Measurements from ENCODE around the gene BTG1. TPM values are rescaled to one million over a fixed set of nuclear protein-coding genes. Genes with fewer than 3 reads are reported as not detected.

Gene BTG1
- total and polyA plus RNA-seq, 2 of the 8 experiments (the other 6 are each of a cell fraction or from before 2014, with no cell fraction given): 17.1 to 32.7 TPM

DNA sequence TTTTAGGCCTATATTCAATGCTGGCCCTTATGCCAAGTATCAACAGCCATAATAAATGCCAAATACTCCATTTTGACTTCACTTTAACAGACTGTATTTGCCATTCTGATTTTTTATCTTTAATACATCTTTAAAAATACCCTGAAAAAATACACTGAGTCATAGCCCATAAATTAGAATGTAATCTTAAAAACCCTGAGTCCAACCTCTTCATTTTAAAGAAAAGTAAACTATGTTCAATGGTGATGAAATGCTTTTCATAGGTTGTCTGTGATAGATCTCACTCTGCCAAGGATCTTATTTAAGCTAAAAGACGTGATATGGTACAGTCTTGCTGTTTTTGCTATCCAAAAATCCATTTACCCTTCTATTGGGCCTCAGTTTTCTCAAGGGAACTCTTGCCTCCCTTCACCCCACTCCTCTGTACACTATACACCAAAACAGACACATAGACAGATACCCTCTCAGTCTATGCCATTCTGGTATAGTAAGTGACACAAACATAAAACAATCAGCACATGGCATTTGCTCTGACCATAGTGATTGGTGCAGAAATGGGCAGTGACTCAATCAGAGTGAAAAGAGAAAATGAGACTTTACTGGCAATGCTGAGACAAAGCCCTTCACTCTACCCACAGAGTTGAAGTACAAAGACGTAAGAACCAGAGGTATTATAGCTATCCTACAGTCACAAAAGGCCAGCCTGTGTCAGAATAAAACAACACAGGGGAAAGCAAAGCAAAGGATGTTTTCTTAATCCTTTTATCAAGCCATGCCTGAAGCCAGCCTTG lies 49.1 kb downstream of the BTG1 start:
- H2BK12ac ChIP-seq (ENCODE audit: low read depth, low read length): no peak overlapping the region
- ChIA-PET POLR2A (ENCODE audit: partially characterized antibody) (no interaction called here), CTCF (ENCODE audit: partially characterized antibody) (interaction anchor here (0.6 to 2.0 kb wide), 8 partner anchors 8 to 837 kb away, joined by 3 to 5 read pairs (median 3); no protein-coding TSS in a partner anchor)
- FAIRE-seq (no peak), DNase-seq (ENCODE audit: low read depth in 1 of 2, low spot score in 2 of 2) (no peak)
- H3K56ac ChIP-seq (replicated peaks; ENCODE audit: insufficient read length, low read depth, low read length): no peak overlapping the region
- no peaks in the 10 kb centered on the region for H3K23me2 ChIP-seq (ENCODE audit: low read depth, low read length)
- no peaks in the 10 kb centered on the region for H4K20me1 ChIP-seq (replicated peaks in 1 of 2; ENCODE audit: control insufficient read depth in 1 of 2, insufficient read depth in 2 of 2, low read length in 2 of 2)
- no peak overlapping the region for H4K8ac ChIP-seq (ENCODE audit: extremely low read depth, insufficient read depth, low read length)
- no peaks in the 10 kb centered on the region for H3K27me3 ChIP-seq (replicated peaks in 1 of 4; ENCODE audit: control insufficient read depth in 3 of 4, extremely low read depth in 1 of 4, insufficient read depth in 3 of 4, low read length in 3 of 4)
- no peak overlapping the region for H3K27ac ChIP-seq (ENCODE audit: low read depth, low read length)
- H3K79me2 ChIP-seq (ENCODE audit: control insufficient read depth in 1 of 2, insufficient read depth in 2 of 2, low read length in 2 of 2): peaks cover 0 to 19% of the 10 kb centered on the region in 2 experiments; a peak in 2 of 4 replicates
- no peaks in the 10 kb centered on the region for H3K9me3 ChIP-seq (ENCODE audit: insufficient read depth in 2 of 2, low read depth in 1 of 2, low read length in 1 of 2)
- no peaks in the 10 kb centered on the region for H3K36me3 ChIP-seq (ENCODE audit: control insufficient read depth in 2 of 4, insufficient read depth in 4 of 4, low read length in 3 of 4)
- no peak overlapping the region for H4K5ac ChIP-seq (ENCODE audit: insufficient read length, low read depth, low read length)
- no peak overlapping the region for H2BK15ac ChIP-seq (ENCODE audit: low read length)
- no peak overlapping the region for H2AK5ac ChIP-seq (ENCODE audit: low read depth, low read length)
- H3K4me1 ChIP-seq (replicated peaks in 1 of 4; ENCODE audit: control insufficient read depth in 3 of 4, insufficient read depth in 4 of 4, low read length in 3 of 4): no peaks in the 10 kb centered on the region; a peak in 1 of 7 replicates
- H3K18ac ChIP-seq (ENCODE audit: extremely low read depth, low read length): no peak overlapping the region
- no peak overlapping the region for H3K14ac ChIP-seq (ENCODE audit: insufficient read length)
- H3K4me3 ChIP-seq (ENCODE audit: extremely low read depth in 1 of 4, insufficient read depth in 2 of 4, low read depth in 3 of 4, low read length in 4 of 4): no peak overlapping the region
- no peak overlapping the region for H2BK5ac ChIP-seq (ENCODE audit: low read depth, low read length)
- H3K9ac ChIP-seq (replicated peaks in 1 of 4; ENCODE audit: extremely low read depth in 1 of 4, low read depth in 3 of 4, low read length in 3 of 4): no peak overlapping the region
- no peak overlapping the region for H3K4me2 ChIP-seq (ENCODE audit: insufficient read depth in 1 of 2, low read depth in 2 of 2, low read length in 2 of 2)
- no peak overlapping the region for H2BK120ac ChIP-seq (replicated peaks; ENCODE audit: low read depth, low read length)
- WGBS, 2 experiments (ENCODE audit: extremely low coverage in 1 of 2, insufficient coverage in 1 of 2, insufficient read length in 1 of 2, insufficient replicate concordance in 2 of 2, low coverage in 1 of 2, low lambda C conversion rate in 2 of 2, missing lambda C conversion rate in 1 of 2): 89% methylated on average over 2 of the region's 2 CpGs; no CpG with 5 or more reads in 1 of the 2 experiments
- no peak overlapping the region for H3K4ac ChIP-seq (replicated peaks; ENCODE audit: insufficient read length, low read depth, low read length)
- H3K23ac ChIP-seq (ENCODE audit: insufficient read length): no peak overlapping the region
- H3K79me1 ChIP-seq (ENCODE audit: low read depth, low read length): no peaks in the 10 kb centered on the region; the same call in 1 of the 2 replicates
- no peak for TF ChIP-seq RBBP5 (IDR thresholded peaks at IDR 0.05; ENCODE audit: borderline replicate concordance, low read depth, low read length)
- no peak for TF ChIP-seq SAP30 (IDR thresholded peaks at IDR 0.05; ENCODE audit: insufficient read depth, insufficient replicate concordance, low read length)
- TF ChIP-seq SRF (IDR thresholded peaks at IDR 0.05; ENCODE audit: low read depth, low read length): no peak
- TF ChIP-seq POLR2A (IDR thresholded peaks at IDR 0.05; ENCODE audit: control extremely low read depth in 1 of 2, low read depth in 2 of 2, low read length in 2 of 2): no peak
- TF ChIP-seq RFX5 (IDR thresholded peaks at IDR 0.05; ENCODE audit: borderline replicate concordance, low read depth, low read length): no peak
- TF ChIP-seq MAFK (IDR thresholded peaks at IDR 0.05; ENCODE audit: low read depth, low read length): no peak
- no peak for TF ChIP-seq KDM5A (IDR thresholded peaks at IDR 0.05; ENCODE audit: low read length)
- no peak for TF ChIP-seq CHD1 (IDR thresholded peaks at IDR 0.05; ENCODE audit: low read depth, low read length)
- no peak overlapping the region for H2BK20ac ChIP-seq (ENCODE audit: low read length)
- H2AFZ ChIP-seq (ENCODE audit: low read length): no peak overlapping the region
- H4K91ac ChIP-seq (replicated peaks; ENCODE audit: insufficient read length, low read length): no peak overlapping the region
